Activated gamma-delta T cell (primary cell): ENCODE measurements around the gene RGS9BP.
"Not testable (repeated sequence)": the region's sequence is repeated elsewhere in the genome, so short reads cannot be mapped to it uniquely, and the experiment has no call there.

ENCODE experiments used
- DNase-seq: peaks from one replicate; lab custom pipeline; 2025; lab: John Stamatoyannopoulos, UW
- total RNA-seq, 2 donors: gene quantifications; one replicate each; lab custom pipeline; 2026; lab: John Stamatoyannopoulos, UW

Gene RGS9BP, protein sequence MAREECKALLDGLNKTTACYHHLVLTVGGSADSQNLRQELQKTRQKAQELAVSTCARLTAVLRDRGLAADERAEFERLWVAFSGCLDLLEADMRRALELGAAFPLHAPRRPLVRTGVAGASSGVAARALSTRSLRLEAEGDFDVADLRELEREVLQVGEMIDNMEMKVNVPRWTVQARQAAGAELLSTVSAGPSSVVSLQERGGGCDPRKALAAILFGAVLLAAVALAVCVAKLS
- total RNA-seq: 0.87 to 1.1 reads per million in 2 donors

DNA sequence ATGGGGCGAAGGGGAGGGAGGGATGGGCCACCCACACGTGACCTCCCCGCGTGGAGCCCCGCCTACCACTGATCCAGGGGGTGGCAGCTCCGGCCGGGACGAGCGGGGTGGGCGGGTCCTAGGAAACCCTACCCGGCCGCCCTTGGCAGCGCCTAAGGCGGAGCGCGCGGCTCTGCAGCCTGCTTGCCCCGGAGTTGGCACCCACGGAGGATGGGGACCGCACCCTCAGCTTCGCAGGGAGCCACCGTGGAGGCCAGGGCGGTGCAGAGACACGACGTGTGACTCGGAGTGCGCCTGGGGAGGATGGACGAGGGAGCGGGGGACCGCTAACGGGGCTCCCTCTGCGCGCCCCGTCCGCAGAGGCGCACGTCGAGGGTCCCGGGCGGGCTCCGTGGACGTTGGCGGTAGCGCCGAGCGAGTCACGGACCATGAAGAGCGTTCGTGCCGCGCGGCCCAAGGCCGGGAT is at the start of gene RGS9BP:
Gene RGS9BP (plus strand): TSS at position 129 of the 466 bp plus-strand sequence. CDS start 416 bp downstream, outside the sequence.
- peak; percentile 56 for DNase-seq

DNA sequence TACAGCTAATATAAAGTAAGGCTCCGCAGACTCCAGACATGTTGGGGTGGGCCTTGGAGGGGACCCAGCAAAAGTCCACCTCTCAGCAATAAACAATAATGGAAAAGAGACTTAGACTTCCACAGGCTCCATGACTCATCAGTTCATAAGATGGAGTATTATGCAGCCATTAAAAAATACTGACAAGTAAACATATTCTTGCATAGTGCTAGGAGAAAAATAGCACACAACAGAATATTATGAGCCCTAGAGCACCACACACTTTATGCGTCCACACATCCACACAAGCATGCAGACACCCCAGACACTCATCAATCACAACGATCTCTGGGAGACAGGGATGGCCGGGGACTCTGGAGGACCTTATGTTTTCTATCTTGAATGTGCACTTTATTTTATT is 48.7 kb upstream of the RGS9BP start:
- no peak for DNase-seq

DNA sequence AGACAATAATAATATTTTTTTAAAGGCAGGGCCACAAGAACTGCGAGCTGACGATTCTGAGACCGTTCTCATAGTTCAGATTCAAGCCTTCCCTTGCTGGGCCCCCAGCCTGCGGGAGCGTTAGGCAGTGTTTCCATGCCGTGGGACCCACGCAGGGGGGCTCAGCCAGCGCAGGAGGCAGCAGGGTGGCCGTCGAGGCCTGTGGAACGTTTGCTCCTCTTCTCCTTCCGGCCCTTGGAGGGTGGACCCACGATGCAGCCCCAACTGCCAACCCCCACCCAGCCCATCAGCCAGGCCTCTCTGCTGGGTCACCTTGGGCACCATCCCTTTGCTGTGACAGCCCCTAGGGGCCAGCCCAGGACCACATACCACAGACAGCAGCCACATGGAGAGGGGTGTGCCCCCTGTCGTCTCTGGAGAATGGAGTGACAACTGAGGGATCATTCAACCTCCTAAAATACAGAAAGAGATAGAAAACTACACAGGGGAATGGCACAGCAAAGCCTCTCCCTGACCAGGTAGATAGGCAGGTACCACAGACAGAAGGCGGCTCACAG is 47.9 kb upstream of the RGS9BP start:
- no peak for DNase-seq

DNA sequence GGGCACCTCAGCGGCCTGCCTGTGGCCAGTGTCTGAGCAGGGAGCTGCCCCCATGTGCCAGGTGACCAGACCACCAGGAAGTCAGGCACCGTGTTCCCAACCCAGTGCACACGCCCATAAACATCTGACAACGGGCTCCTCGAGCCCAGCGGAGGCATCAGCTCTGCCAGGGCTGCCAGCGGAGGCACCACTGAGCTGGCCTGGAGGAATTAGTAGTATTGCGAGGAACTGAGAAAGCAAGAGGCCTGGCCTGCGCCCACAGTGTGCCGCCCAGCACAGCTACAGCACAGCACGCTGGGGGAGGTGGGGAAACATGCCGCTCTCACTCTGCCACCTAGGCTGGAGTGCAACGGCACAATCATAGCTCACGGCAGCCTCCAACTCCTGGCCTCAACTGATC is 45.3 kb upstream of the RGS9BP start:
- DNase-seq: no peak

DNA sequence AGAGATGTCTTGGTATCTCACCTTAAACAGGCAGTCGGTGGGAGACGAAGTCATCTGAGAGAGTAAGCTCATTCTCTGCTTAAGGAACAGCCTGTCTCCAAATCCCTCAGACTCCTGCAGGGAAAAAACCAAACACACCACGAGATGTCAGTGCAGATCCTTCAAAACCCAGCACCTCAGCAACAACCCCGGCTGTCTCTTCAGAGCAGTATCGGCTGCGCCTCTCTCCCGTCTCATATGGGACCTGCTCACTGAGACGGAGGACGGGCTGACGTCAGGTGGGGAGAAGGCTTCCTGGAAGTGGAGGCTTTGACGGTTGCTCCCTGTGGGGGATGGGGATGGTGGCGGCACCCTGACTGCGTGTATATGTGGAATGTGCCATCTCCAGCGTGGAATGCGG is 44.3 kb upstream of the RGS9BP start:
- no peak for DNase-seq

DNA sequence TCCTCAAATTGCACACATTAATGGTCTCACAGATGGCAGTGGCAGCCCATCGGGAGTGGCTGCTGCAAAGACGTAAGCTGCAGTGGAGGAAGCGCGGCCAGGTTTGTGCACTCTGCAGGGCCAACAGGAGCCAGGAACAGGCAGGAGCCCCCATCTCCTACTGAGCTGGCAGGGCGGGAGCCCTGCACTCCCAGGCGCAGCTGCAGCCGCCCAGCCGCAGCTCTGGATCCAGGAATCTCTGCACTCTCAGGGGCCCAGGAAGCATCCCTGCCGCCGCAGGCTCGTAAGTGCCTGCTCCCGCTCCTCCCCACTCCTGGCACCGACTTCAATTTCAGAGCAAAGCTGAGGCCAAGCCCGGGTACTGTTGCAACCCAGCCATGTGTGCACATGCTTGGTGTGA is 38.2 kb upstream of the RGS9BP start:
- no peak for DNase-seq

DNA sequence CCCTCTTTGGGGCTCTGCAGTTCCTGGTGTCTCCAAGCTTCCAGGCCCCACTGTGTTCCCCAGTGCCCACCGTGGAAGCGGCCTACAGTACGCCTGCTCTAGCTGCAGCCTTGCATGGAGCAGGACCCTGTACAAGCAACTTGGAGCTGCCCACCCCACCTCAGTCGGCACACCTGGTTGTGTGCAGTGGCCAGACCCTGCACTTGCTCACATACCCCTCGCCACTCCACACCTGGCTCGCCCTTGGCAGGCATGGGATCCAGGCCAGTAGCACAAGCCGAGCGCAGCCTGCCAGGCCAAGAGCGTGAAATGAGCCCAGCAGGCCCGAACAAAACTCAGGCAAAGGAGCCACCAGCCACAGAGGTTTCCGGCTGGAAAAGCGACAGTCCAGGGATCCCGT is 37.0 kb upstream of the RGS9BP start:
- no peak for DNase-seq

DNA sequence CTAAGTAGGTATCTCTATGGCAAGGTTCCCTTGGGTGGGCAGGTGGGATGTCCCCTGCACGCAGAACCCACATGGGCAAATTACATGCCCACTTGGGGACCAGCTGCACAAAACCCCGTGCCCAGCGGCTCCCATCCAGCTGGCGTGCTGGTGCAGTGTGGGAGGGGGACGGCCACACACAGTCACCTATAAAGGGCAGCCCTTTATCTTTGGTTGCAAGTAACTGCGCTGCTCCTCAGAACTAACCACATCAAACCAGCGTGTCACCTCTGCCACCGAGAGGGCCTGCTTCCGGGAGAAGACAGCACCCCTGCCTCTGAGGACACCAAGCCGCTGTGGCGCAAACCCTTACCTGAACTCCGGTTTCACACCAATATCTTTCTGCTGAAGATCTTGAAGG is 32.9 kb upstream of the RGS9BP start:
- DNase-seq: no peak

DNA sequence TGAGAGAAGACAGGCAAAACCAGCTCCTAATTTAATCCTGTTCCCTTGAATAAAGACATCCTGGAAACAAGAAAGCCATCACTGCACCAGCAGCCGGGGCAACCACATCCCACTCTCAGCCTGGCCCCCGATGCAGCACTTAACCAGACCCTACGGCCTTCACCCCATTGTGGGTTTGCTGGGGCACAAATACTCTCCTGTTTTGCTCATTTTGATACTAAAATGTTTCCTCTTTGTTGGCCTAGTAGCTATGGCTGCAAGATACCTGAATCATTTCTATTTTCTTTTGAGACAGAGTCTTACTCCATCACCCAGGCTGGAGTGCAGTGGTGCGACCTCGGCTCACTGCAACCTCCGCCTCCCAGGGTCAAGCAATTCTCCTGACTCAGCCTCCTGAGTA is 29.1 kb upstream of the RGS9BP start:
- DNase-seq: no peak

DNA sequence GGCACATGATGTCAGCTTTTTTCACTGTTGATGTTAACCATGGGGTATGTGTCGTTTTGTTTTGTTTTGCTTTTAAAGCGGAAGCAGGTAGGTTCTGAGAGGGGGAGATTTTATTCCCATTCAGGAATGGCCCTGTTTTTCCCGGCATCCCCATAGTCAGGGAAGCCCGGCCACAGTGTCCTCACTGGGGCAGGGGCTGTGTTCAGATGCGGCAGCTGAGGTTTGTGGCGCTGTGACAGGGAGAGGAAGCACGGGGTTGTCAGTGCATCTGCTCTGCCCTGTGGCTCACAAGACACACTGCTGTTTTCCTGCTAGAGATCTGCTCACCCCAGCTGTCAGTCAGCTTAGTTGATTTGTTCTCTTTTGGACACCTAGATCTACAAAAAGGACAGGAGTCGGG is 28.3 kb upstream of the RGS9BP start:
- no peak for DNase-seq

DNA sequence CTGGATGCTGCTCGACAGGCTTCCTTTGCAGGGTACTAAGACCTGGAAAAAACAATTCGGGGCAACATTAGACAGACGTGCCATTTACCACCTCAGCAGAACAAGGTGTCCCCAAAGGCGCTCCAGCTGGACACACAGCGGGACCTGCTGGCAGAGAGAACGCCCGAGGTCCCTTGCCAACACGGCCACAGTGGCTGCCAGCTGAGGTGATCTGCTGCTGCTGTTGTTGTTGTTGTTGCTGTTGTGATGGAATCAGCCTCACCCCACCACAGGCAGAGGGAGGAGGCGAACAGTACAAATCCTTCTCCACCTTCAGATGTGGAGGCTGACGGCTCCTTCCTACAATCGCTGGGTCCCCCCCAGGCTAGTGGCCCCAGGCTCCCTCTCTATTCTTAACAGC is 25.9 kb upstream of the RGS9BP start:
- no peak for DNase-seq

DNA sequence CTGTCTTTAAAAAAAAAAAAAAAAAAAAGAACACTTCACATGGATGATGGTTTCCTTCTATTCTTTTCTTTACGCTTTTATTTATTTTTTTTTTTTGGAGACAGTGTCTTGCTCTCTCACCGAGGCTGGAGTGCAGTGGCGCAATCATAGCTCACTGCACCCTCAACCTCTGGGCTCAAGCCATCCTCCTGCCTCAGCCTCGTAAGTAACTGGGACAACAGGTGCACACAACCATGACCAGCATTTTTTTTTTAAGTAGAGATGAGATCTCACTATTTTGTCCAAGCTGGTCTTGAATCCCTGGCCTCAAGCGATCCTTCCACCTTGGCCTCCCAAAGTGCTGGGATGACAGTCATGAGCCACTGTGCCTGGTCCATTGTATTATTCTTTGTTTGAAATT is 25.0 kb upstream of the RGS9BP start:
- no peak for DNase-seq

DNA sequence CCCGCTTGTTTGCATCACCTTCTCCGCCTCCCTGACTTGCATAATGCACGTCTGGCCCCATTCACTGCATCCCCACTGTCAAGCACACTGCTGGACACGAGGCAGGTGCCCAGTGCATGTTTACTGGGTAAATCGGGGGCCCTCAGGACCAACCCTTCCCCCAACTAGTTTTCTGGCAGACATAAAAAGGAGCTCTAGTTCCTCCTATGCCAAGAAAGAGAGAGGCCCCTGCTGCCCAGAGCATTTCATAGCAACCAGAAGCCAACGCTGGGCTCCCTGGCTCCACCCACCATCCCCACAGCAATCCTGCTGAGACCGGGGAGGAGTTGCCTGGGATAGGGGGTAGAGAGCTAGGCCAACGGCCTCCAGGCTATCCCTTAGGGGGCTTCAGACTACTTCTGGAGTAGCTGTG is 23.9 kb upstream of the RGS9BP start:
- DNase-seq: no peak

DNA sequence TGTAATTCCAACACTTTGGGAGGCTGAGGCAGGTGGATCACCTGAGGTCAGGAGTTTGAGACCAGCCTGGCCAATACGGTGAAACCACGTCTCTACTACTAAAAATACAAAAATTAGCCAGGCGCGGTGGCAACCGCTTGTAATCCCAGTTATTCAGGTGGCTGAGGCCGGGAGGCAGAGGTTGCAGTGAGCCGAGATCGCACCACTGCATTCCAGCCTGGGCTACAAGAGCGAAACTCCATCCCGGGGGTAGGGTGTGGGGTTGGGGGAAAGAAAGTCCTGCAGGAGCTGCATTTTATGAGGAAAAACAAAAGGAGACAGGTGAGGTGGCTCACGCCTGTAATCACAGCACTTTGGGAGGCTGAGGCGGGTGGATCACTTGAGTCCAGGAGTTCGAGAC is 23.3 kb upstream of the RGS9BP start:
- not testable (repeated sequence) for DNase-seq

DNA sequence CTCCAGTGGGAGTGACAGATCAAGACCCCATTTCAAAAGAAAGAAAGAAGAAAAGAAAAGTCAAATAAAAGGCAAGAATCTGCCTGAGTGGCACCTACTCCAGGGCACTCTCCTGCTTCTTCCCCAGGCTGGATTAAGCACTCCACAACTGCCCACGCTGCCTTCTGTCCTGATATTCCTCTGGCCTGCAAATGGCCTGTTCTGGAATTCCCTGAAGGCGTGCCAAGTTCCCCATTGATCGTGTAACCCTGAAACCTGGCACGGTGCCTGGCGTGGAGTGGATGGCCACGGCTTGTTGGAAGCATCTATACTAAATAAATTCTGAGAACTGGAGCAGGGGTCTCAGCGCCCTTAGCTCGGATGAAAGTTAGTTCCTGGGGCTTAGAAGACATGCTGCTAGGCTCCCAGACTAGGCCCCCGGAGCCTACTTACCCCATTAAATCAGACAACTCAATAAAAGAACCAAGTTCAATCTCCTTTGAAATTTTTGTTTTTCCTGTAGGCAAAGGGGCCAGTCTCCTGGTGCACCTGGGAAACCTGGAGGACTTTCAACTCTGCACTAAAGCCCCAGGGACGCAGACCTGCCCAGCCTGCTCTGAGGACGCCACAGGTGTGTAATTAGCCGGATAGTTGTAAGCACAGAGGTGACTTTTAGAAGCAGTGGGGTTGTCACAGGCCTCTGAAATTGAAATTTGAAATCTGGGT is 22.6 kb upstream of the RGS9BP start:
- DNase-seq: no peak

DNA sequence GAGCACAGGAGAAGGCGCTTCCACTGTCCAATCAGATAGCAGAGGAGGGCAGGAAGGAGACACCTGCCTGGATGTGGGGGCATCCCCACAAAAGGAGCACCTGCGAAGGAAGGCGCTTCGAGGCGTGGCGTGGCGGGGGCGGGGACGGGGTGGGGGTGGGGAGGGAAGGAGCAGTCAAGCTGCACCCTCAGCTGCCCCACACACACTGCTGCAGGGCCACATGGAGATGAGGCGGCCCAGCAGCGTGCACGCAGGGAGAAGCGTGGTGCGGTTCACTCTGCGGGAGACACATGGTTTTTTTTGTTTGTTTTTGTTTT is 22.1 kb upstream of the RGS9BP start:
- DNase-seq: no peak

DNA sequence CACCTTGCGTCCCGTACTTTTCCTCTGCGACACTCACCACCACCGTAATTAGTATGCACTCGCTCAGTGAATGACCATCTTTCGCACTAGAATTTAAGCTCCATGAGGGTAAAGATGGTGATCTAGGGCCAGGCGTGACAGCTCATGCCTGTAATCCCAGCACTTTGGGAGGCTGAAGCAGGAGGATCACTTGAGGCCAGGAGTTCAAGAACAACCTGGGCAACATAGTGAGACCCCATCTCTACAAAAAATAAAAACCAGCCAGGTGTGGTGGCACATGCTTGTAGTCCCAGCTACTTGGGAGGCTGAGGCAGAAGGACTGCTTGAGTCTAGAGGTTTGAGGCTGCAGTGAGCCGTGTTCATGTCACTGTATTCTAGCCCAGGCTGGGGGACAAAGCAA is 19.3 kb upstream of the RGS9BP start:
- not testable (repeated sequence) for DNase-seq

DNA sequence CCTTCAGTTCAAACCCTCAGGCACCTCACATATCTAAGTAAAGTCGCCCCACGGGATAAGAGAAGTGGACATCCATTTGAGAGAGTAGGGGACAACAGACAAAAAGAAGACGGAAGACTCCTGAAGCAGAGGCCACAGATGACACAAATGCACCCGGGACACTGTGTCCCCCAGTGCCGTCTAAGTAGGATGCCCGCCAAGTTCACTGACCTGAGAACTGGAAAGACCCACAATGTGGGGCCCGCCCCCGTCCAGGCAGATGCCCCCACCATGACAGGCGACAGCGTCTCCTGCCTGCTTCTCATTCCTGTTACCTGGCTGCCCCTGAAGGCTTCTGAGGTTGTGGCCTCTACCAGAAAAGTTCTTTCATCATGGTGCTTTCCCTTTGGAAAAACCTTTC is 17.6 kb upstream of the RGS9BP start:
- no peak for DNase-seq

DNA sequence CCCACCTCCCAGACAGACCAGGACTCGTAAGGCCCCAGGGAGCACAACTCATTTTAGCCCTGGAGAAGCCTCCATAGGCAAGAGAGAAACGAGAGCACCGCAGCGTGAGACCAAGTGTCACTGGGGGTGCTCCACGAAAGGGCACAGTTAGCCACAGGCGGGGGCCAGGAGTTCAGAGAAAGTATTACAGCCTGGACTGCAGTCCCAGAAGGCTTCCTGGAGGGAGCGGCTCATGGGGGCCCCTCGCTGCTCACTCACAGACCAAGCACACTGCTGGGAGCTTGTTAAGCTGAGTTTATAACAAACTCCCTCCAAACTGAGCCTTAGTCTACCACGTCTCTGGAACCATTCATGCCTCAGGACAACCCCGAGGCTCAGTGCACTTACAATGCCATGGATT is 17.1 kb upstream of the RGS9BP start:
- no peak for DNase-seq

DNA sequence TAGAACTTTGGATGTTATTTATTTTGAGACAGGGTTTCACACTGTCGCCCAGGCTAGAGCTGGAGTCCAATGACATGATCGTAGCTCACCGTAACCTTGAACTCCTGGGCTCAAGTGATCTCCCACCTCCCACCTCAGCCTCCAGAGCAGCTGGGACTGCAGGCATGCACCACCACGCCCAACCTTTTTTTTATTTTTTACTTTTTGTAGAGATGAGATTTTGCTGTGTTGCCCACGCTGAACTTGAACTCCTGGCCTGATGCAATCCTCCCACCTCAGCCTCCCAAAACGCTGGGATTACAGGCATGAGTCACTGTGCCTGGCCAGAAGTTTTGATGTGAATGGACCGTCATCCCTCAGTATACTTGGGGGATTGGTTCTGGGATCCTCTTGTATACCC is 14.3 kb upstream of the RGS9BP start:
- no peak for DNase-seq

DNA sequence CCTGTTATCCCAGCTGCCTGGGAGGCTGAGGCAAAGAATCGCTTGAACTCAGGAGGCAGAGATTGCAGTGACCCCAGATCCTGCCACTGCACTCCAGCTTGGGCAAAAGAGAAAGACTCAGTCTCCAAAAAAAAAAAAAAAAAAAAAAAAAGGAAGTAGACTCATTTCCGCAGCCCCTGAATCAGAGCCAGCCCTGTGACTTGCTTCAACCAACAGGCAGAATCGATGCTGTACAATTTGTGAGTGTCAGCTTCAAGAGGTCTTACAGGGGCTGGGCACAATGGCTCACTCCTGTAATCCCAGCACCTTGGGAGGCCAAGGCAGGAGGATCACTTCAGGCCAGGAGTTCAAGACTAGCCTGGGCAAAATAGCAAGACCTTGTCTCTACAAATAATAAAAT is 13.5 kb upstream of the RGS9BP start:
- DNase-seq: no peak

DNA sequence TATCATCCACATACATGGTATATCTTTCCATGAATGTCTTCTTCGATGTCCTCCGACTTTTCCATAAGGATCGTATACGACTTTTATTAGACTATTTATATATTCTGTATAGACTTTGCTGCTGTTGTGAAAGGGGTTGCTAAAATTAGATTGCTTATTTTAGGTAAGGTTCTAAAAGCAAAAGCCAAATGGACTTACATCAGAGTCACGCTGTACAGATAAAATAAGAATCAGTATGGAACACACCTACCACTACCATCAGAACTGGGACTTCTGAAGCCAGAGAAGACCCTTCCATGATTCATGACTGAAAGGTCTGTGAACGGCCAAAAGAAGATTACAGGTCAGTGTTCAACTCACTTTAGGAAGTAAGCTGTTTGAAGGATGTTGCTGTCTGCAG is 9.6 kb upstream of the RGS9BP start:
- no peak for DNase-seq

DNA sequence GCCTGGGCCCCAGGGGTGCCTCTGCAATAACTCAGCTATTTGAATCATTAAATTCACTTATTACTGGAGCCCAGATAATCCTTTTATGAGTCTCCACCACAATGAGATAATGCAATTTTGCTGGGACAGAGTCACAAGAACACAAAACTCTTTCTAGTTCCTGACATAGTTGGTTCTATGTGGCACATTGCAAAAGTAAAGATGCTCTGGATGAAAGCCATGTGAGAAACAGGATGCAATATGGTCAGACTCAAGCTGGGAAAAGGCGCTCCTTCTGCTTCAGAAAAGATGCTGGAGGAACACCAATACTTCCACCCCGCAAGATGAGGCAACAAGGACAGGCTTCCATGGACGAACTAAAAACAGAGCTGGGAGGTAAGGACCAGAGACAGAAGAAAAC is 6.3 kb upstream of the RGS9BP start:
- no peak for DNase-seq
